Lung microvascular endothelial cell (primary cell): ENCODE data around the gene PPP6C. TPM values are rescaled to one million over a fixed set of nuclear protein-coding genes. Genes with fewer than 3 reads are reported as not detected.
"Not testable (repeated sequence)": the region's sequence is repeated elsewhere in the genome, so short reads cannot be mapped to it uniquely, and the experiment has no call there.

Experiments used
- DNase-seq, 2 donors: peaks; one replicate each; pipeline versions ENCODE4 v3.0.0 to v3.0.0-alpha.2; 2010; ENCODE audit warnings: low read depth in 2 of 2
- total RNA-seq: library from RNA; depleted of rRNA; stranded (reverse); fragments of >200 nt; gene quantifications from 2 replicates; pipeline ENCODE4 v1.2.1, GENCODE V29; 2014

Gene PPP6C
- total RNA-seq, 1 donor from 2014 or later = 15.3 TPM

- DNase-seq = peak; percentile 5 to 10
Observed at GRCh38 chr9:125142560-125143376, 46.8 kb downstream of the PPP6C start.

- DNase-seq = no peak
Observed at GRCh38 chr9:125141751-125142150, 47.9 kb downstream of the PPP6C start.

- no peak for DNase-seq
Observed at GRCh38 chr9:125141251-125141650, 48.4 kb downstream of the PPP6C start.

GRCh38 chr9:125140576-125140975, 49.0 kb downstream of the PPP6C start:
- no peak for DNase-seq

GRCh38 chr9:125137200-125137599, 52.4 kb downstream of the PPP6C start:
- no peak for DNase-seq

- no peak for DNase-seq
Observed at GRCh38 chr9:125134976-125135375, 54.6 kb downstream of the PPP6C start.

GRCh38 chr9:125133403-125134329, 55.9 kb downstream of the PPP6C start:
- DNase-seq = no peak

DNA sequence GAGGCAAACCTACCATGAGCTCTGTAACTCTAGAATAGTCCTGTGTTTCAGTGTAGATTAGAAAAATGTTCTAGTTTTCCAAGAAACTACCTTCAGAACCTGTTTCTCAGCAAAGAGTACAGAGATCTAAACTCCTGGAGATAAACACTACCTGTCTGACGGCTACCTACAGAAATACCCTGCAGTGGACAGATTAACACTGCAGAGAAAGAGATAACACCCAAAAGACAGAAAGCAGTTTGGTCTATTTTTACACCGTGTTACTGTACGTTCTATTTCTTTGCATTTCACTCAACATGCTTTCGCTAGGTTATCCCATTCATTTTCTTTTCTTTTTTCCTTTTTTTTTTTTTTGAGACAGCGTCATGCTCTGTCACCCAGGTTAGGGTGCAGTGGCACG, 57.8 kb downstream of the PPP6C start:
- DNase-seq = no peak

GRCh38 chr9:125126019-125126746, 63.4 kb downstream of the PPP6C start:
- DNase-seq = peak; percentile 5 to 85

DNA sequence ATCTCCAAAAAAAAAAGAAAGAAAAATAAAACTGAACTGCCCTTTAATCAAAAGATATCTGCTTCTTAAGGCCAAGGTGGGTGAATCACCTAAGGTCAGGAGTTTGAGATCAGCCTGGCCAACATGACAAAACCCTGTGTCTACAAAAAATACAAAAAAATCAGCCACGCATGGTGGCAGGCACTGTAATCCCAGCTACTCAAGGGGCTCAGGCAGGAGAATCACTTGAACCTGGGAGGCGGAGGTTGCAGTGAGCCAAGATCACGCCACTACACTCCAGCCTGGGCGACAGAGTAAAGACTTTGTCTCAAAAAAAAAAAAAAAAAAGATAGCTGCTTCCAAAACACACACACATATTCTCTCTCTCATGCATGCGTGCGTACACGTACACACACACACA, 64.1 kb downstream of the PPP6C start:
- DNase-seq = no peak

DNA sequence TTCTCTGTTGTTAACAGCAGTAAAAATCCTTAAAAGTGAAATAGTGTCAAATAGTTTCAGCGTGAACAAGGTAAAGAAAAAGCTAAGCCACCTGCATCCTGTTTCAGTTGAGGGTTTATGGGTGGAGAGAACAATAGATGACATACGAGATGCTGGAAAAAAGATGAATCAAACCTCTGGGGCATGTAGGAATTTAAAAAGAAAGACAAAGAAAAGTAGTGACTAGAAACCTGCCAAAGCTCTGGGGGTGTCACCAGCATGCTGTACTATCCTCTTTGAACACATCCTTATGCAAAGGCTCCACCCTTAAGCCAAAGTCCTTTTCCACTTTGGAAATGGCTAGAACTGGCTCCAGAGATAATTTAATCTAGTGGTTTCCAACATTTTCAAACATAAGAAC, 68.5 kb downstream of the PPP6C start:
- DNase-seq = peak; percentile 49 to 61

- no peak for DNase-seq
Observed at GRCh38 chr9:125119643-125120286, 69.8 kb downstream of the PPP6C start.

GRCh38 chr9:125118696-125119095, 70.9 kb downstream of the PPP6C start:
- not testable (repeated sequence) for DNase-seq

DNA sequence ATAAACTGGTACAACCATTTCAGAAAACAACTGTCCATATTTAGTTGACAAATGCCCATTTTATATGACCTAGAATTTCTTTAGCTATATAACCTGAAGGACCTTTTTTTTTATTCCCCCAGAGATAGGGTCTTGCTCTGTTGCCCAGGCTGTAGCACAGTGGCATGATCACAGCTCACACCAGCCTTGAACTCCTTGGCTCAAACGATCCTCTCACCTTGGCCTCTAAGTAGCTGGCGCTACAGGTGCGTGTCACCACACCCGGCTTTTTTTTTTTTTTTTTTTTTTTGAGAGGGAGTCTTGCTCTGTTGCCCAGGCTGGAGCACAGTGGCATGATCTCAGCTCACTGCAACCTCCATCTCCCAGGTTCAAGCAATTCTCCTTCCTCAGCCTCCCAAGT, 75.1 kb downstream of the PPP6C start:
- not testable (repeated sequence) for DNase-seq

- DNase-seq = no peak
Observed at GRCh38 chr9:125110464-125110863, 79.1 kb downstream of the PPP6C start.

- DNase-seq = not testable (repeated sequence)
Observed at GRCh38 chr9:125108541-125108940, 81.1 kb downstream of the PPP6C start.

DNA sequence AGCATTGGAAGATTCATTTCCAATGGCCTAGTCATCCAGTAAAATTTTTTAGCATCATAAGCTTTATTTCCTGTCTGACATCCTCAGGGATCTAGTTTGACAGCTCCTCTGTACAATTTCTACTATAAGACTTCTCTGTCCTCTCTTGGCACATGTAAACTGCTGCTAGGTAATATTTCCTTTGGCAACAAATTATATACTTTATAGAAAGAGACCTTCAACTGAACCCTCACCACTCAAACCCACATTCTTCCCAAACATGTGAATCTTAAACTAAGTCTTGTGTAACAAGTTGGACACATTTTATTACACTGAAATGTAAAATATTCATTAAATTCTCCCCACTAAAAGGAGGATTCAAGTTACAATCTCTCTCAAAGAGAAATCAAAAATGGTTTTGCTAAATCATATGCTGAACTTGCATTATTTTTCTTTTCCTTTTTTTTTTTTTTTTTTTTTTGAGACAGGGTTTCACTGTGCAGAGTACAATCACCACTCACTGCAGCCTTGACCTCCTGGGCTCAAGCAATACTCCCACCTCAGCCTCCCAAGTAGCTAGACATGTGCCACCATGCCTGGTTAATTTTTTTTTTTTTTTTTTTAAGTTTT, 83.2 kb downstream of the PPP6C start:
- peak in 1 of 2 donors; percentile 48 for DNase-seq

GRCh38 chr9:125103770-125104460, 85.7 kb downstream of the PPP6C start:
- DNase-seq = no peak

DNA sequence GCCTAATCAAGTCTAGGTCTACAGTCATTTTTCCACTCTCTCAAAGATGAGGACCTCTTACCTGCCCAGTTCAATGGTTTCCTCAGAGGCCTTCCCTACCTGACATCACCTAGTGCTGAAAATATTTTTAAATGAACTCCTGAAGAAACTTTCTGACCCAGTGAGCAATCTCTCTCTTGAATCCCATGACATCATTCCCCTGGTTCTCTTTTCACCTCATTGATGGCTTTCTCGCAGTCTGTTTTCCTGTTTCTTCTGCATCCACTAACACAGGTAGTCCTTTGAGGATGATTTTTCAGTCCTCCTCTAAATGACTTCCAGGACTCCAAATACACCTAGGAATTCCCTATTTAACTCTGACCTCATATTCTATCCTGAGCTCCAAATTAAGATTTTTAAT, 86.6 kb downstream of the PPP6C start:
- no peak for DNase-seq

DNA sequence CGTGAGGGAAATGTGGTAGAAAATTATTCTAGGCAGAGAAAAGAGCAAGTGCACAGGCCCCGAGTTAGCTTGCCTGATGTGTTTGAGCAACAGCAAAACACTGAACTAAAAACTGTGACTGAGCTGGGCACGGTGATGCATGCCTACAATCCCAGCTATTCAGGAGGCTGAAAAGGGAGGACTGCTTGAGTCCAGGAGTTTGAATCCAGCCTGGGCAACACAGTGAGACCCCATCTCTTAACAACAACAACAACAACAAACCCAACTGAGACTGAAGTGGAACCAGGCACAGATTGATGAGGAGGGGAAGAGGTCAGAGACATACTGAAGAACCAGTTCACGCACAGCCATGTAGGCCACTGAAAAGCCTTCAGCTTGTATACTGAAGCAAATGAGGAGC, 88.8 kb downstream of the PPP6C start:
- DNase-seq = no peak
